Activated T-cell treated with anti-CD3 and anti-CD28 coated beads, Interleukin-2, amount 50 U/mL, for 48 hours (primary cell): ENCODE measurements around the gene PGAP3.
A peak's percentile ranks its signal among the peaks of the same experiment; 100 is the strongest.

Experiments
- DNase-seq, 2 experiments: peaks; one replicate each; pipeline ENCODE4 v3.0.0-alpha.2; 2020

Gene PGAP3

DNA sequence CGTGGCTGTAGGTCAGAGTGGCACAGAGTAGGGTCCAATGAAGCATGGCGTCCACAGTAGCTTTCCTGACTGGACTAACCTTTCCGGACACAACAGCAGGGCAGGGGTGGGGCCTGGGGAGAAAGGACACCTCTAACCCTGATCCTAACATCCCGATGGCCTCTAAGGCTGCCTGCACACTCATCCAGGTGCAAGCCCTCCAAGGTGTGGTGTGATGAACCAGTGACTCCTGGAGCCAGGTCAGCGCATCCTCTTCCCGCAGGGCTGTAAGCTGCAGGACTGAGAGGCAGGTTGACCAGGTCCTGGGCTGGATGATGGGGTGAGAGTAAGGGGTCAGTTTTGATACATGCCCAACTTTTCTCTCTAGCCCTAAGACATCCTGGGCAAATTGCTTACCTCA lies 8.9 kb upstream of the PGAP3 start:
- DNase-seq: no peak

DNA sequence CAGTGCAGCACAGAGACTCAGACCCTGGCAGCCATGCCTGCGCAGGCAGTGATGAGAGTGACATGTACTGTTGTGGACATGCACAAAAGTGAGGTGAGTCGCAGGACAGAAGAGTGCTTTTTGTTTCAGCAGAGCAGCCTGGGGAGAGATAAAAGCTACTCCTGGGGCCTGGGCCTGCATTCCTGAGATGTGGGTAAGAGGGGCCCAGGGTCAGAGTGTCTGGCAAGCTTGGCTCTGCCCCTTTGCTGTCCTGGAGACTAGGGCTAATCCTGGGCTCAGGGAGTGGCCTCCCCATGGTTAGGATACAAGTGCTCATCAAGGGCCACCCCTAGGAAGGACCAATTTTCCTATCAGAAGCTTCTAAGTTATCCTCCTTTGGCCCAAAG lies 7.2 kb upstream of the PGAP3 start:
- no peak for DNase-seq

DNA sequence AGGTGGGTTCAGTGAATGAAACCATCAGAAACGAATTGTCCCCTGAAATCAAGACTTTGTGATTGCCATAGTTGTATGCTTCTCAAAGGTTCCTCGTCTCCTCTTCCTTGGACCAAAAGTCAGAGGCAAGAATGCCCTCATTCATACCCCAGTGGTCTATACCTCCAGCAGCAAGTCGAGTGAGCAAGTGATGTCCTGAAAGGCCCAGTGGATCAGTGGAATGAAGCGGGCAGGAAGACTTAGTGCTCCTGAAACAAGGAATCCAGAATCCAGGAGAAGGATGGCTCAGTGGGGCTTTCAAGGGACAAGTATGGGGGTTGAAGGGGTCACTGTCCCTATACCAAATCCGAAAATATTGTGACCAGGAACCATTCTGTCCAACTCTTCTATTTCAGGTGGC lies 6.7 kb upstream of the PGAP3 start:
- no peak for DNase-seq

DNA sequence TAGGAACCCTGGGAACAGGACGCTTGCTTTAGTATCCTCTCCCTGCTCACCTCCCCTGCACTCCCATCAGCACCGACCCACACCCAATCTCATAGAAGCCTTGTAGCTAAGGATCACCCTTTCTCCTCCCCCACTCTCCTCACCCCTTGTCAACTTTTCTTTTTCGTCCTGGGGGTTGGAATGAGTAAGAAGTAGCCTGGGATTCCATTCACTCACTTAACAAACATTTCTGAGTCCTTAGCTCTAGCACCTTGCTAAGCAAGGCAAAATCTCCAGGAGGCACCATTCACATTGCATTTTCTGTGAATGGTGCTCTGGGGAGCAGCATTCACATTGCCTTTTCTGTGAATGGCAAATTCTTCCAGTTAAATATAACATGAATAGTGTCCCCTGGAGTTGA lies 1.1 kb upstream of the PGAP3 start:
- DNase-seq: no peak

DNA sequence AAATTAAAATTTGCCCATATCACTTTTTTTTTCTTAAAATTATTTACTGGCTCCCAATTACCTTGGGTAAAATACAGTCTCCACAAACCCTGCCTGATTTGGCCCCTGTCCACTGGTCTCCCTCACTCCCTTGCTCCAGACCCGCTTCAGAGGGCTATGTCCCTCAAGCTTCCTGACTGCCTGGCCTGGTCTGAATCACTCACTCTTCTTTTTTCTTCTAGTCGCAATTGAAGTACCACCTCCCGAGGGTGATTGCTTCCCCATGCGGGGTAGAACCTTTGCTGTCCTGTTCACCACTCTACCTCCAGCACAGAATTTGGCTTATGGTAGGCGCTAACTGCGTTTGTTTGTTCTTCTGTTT lies 598 bp upstream of the PGAP3 start:
- no peak for DNase-seq

DNA sequence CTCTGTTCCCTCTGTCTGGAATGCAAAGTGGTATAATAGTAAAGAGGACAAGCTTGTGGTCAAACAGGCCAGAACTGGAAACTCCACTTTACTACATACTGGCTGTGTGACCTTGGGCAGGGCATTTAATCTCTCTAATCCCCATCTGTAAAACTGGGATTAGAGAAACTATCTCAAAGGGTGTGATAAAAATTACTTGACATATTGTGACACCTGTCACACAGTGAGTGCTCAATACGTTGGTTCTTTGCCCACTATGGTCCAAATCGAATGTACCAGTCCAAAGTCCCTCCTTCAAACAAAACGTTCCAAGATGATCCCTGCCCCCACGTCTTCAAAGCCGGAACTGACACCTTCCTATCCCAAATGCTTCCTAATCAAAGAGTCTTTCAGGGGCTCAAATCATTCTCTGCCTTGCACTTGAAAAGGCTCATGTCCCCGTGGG lies 734 bp downstream of the PGAP3 start:
- no peak for DNase-seq

DNA sequence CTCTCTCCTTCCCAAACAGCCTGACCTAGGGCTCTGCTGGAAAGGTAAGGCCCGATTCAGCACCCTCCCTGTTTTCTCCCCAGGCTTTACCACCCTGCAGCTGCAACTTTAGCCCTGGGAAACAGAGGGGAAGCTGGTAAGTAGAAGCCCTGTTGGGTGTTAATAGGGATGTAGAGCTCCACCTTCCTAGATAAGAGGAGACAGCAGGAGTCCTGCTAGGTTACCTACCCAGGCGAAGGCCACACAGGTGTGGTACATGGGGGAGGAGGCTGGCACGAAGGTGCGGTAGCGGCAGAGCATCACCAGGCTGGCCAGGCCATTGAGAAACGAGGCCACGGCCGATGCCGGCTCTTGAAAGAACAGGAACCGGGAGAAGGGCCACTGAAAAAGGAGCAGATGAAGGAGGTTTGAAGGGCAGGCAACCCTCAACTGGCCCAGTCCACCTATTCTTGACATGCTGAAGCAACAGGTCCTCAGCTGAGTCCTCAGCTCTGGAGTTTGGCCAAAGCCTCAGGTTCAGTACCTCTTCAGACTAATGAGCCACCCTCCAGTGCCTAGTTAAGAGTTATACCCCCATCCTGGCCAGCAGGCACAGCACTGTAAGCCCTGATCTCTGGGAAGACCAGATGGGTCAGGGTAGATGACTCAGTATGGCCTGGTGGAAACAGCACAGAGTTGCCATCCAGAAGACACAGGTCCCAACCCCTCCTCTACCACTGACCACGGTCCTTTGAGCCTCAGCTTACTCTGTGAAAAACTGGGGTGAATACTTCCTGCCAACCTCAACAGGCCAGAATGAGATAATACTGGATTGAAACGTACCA lies 3.3 kb downstream of the PGAP3 start:
- DNase-seq: no peak

DNA sequence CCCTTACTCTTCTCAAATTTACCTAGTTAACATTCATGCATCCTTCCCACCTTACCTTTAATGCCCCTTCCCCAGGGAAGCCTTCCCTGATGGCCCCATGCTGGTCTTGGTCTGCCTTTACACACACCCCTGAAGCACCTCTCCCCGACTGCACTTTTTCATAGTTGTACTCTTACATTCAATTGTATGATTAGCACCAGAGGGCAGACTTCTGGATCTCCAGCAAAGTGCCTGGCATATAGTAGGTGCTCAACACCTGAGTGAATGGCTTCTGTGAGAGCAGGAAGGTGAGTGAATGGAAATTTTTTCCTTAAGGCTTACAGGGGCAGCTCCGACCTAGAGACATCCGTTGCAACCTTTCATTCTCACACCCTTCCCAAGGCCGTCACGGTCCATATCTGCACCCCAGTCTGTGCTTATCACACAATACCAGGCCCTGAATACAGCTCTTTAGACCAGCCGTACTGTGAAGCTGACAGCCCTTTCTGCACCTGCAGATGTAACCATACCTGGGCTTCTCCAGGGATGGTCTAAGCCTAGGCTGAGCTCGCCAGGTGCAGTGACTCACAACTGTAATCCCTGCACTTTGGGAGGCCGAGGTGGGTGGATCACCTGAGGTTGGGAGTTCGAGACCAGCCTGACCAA lies 4.4 kb downstream of the PGAP3 start:
- DNase-seq: no peak

DNA sequence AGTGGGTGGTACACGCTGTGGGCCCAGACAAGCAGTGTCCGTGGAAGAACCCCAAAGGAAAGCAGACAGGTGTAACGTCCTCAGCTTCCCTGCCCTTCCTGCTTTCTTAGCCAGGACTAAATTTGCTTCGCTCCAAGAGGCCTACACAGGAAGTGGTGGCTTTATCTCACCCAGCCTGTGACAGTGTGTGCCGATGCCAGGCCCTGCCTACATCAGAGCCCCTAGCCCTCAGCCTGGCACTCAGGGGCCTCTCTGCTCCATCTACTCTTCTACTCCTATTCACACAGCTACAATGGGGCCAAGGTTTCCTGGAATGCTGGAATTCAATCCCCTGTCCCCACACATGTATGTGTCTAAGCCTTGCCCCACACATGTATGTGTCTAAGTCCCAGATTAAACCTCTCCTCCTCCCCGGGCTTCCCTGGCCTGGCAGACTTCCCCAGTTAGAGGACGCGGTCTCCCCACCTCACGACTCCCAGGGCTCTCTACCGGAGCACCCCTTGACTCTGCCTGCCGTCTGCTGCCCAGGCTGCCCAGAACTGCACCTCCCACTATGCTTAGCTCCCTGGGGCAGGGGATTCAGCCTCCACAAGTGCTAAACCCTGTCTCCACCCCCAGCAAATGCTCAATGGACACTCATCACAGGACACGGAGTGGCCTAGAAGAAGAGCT lies 8.2 kb downstream of the PGAP3 start:
- DNase-seq: peak; percentile 48 to 62

DNA sequence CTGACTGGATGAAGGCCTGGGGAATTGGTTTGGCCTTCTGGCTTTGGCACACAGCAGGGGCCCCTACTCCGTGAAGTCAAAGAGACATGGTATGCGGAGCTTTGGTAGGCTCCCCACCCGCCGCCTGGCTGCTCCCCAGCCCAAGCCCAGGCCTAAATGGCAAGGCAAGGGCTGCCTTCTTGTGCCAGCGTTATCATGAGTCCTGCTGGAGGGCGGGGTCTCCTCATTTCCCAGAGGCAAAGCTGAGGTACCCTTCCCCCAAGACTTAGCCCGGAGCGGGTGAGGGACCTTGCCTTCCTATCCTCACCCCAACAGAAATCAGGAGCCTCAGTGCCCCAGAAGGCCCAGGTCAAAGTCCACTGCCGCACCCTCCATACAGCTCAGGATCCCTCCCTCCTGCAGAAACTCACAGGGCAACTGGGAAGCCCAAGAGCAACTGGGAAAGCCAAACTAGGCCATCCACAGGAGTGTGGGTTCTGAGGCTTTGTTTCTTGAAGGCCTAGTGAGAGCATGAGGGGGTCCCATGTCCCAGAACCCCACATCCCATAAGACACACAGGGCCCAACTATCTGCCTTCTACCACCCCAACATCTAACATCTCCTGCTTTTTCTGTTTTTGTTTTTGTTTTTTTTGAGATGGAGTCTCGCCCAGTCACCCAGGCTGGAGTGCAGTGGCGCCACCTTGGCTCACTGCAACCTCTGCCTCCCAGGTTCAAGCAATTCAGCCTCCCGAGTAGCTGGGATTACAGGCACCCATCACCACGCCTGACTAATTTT lies 9.3 kb downstream of the PGAP3 start:
- DNase-seq: no peak

DNA sequence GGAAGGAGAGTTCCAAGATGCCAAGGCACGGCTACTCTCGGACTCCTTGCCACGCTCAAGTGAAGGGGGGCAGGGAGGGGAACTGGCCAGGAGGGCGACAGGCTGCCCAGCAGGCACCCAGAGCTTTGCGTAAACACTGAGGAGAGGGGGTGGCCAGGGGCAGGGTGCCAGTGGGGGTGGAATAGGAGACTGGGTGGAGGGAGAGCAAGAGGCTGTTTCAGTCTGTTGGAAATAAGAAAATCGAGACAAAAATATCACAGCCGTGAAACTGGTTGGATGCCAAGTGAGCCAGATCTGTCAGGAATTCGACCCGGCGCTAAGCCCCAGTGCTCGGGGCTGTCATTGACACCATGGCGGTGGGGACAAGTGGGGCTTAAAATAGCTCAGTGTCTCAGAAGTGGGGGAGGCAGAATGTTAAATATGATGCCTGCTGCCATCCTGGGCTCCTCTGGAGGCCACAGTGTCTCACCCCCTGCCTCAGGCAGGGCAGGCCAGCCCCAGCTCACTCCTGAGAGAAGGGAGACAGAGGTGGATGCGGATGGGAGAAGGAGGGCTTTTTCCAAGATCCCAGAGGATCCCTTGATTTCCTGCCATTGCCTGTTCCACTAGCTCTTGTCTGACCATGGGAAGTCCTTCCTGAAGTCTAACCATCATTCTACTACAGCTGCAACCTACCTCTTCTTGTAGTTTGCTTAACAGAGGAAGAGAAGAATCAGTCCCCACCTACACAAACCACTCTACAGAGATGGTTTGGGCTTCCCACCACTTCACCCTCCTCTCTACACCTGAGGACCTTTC lies 10.1 kb downstream of the PGAP3 start:
- DNase-seq: no peak

DNA sequence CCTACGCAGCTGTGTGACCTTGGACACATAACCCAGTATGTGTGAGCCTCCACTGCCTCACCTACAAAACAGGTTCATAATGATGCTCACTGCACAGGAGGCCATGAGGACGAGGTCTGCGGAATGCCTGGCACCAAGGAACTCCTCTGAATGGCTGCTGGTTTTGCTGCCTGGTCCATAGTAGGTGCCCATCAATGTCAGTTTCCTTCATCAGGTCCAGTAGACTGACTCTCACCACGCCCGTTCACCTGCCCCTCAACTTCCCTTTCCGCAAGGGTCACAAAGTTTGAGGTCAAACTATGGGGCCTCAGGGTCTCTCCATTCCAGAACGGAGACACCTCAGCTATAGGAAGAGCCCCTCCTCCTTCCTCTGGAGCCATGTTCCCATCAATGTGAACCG lies 10.8 kb downstream of the PGAP3 start:
- DNase-seq: no peak

DNA sequence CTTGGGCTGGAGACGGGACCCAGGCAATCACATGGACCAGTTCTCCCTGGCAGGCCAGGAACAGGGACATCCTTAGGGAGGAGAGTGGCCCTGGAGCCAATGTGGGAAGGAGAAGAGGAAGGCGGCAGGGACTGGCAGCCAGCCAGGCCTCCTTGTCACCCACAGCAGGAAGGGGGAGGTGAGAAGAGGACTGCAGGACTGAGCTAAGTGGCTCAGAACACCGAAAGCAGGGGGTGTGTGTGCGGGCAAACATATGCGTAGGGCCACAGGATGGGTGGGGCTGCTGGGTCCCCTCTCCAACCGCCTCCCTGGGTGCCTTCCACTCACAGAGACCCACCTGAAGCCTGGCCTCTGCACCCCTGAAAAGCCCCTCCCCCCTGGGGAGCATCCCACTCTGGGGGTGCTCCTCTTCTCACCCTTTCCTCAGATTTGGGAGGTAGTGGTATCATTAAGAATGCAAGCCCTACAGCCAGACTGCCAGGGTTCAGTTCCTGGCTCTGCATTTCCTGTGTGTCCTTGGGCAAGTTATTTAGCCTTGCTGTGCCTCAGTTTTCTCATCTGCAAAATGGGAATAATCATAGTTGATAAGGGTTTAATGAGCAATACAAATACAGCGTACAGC lies 11.5 kb downstream of the PGAP3 start:
- peak in 1 of 2 experiments; percentile 53 for DNase-seq

DNA sequence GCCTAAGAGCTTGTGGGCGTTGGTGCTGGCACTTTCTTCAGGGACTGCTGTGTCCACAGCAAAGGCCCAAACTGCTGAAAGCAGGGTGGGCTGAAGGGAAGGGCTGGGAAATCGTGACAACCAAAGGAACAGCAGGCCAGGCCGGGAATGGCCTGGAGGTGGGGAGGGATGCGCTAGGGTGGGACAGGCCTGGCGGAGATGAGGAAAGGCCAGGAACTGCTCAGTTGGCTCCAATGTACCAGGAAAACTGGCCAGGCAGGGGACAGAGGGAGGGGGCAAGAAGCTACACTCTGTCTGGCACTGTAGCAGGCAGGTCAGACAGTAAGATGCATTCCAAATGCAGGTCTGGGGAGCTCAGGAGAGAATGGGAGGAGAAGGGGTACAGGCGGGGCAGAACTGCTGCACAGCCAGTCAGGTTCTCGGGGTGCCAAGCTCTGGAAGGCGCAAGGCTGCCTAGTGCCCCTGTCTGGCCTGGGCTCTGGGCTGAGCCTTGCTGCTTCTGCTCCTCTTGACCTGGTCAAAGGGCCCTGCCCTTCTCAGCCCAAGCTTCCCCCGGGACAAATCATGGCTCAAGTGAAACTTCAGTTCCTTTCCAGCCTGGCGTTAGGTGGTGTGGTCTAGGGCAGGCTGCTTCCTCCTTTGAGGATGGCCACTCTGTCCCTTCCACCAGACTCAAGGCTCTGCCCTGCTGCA lies 12.3 kb downstream of the PGAP3 start:
- DNase-seq: no peak

DNA sequence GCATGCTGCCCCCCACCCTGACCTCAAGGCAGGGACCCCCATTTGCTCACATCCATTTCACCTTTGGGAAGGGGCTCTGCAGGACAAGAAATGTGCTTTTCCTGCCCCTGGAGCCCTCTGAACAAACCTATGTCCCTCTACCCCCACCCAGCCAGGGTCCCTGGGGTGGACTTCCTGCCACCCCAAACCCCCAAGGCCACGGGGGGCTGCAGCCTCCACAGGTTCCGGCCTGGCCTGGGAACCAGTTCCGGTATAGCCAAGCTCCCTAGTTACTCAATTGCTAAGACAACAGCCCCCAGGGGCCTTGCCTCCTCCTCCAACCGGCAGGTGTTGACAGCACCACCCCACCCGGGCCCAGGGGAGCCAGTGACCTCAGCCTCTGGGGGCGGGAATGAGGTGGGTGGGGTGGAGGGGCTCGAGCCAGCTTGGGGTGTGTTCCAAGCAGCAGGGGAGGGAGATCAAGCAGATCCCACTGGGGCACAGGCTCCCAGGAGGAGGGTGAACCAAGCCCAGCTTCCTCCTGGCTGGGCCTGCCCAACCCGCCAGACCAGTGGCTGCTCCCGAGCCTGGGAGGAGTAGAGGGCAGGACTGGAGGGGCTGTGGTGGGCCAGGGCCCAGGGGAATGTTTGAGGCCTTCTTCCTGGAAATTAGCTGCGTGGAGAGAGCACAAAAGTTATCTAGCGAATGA lies 13.0 kb downstream of the PGAP3 start:
- DNase-seq: no peak

DNA sequence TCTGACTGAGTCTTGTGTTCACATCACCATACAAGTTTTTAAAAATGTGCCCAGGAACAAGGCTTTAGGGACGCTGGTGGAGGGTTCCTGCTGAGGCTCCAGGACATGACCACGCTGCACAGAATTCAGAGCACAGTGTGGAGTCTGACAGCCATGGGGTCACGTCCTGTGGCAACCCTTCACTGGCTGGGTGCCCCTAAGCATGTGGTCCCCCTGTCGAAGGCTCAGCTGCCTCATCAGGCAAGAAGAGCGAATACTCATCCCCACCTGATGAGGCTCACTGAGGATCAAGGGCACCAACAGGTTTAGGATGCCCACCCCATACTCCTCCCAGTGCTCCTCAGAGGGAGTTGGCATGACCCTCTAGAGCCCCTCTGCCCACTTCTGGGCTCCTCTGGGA lies 13.7 kb downstream of the PGAP3 start:
- no peak for DNase-seq

DNA sequence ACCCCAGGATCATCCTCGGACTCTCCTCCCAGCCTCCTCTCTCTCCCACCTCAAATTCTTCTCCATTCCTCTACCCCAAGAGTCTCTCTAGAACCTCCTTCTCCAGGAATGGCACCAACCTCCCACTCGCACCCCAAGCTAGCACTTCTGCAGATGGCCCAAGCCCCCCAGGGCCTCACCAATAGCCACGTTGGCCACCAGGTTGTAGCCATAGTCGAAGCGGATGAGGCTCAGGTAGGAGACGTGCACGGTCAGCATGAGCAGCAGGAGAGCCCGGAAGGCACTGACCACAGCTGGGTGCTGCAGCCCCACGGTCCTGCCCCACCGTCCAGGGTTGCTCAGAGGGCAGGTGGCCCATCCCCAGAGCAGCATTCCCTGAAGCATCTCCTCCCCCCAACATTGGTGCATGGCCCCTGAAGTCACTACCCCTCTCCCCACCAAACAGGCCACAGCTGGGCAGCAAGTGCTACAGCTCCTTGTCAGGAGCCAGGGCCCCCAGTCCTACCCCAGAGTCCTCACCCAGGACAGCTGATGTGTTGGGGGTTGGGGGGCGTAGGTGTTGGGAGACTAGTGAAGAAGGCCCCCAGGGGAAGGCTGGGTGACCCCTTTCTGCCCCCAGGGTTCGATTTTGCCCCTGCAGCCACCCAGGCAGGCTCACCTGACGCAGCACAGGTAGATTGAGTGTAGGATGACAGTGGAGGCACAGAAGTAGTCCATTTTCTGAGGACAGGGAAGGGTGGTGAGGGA lies 14.3 kb downstream of the PGAP3 start:
- DNase-seq: no peak

DNA sequence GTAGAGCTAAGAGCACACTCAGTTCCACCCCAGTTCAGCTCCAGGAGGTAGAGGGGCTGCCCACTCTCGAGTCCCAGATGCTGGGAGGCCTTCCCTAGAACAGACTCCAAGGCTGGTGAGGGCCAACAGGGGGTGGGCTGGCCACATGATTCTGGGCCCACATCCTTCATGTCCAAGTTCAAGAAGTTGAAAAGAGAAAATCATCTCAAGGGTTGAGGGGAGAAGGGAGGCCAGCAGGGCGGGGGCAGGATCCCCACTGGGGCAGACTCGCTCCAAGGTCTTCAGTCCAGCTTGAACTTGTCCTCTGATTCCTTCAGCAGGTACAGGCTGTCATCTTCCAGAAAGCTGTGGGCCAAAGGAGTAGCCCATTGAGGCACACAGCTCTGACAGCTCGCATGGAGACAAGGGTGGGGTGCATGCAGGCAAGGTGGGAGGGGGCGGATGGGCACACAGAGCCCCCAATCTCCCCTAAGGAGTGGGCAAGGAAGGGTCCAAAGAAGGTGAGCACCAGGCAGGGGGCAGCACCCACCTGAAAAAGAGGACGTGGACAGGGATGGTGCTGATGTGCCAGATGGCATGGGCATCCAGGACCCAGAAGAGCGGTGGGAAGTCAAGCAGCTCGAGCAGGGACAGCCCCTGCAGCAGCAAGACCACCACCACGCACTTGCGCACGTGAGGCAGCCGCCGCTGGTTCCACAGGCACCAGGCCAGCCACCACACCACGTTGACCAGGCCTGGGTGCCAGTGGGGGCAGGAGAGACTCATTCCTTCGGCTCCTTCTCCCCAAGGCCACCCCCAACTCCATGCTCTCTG lies 15.1 kb downstream of the PGAP3 start:
- no peak for DNase-seq
